Activated CD4-positive, alpha-beta T cell treated with anti-CD3 and anti-CD28 coated beads for 4 hours (primary cell): ENCODE measurements around the gene CCNYL1.
"Not testable (repeated sequence)": the region's sequence is repeated elsewhere in the genome, so short reads cannot be mapped to it uniquely, and the experiment has no call there.

ENCODE experiments used
- DNase-seq, 2 donors: peaks; one replicate each; pipeline ENCODE4 v3.0.0-alpha.2; 2020

Gene CCNYL1

DNA sequence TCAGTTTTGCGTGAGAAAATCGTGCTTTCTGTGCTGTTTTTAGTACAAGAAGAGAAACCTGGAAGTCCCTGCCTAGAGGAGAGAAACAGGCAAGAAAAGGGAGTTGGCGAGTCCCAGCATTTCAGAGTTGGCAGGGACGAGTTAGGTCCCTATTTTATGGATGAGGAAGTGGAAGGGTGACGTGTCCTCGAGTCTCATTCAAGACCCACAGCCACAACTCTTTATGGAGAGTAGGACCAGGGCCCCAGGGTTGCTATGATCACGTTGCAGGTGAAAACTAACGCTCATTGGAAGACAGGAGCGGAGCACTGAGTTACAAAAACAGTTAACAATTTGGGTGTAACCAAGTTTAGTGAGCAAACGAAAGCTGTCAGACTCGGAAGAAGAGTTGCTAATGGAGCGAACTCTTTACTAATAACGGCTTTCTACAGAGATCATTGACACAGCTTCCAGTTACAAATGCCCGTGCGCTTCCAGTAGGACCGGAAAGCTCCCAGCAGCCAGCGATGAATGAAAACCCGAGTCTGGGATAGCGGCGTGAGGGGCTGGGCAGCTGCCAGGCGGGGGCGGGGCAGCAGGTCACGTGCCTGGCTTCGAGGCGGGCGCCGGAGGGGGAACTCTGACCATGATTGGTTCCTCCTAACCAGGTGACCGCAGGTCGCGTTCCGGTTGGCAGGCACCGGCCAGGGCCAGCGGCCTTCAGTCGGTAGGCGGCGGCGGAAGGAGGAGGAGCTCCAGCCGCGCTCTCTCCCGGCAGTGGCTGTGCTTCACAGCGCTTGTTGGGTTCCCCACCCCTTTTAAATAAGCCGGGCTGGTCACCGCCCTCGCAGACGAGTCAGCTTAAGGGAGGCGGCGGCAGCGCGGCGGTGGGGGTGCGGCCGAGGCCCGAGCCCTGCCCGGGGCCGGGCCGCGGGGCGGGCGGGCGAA is at the start of gene CCNYL1:
TSS of gene CCNYL1 (plus strand) at position 827 of the 927 bp plus-strand sequence. CDS start 257 bp downstream, outside the sequence.
- DNase-seq: peak; percentile 95 to 98

DNA sequence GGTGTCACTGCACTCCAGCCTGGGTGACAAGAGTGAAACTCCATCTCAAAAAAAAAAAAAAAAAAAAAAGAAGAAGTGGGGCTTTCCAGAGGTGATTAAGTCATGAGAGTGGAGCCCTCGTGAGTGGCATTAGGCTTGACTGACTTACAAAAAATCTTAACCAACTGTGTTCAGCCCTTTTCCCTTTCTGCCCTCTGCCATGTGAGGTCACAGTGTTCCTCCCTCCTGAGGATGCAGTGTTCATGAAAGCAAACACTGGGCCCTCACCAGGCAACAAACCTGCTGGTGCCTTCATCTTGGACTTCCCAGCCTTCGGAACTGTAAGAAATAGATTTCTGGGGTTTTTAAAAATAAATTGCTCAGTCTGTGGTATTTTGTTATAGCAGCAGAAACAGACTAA is 49.2 kb upstream of the CCNYL1 start:
- DNase-seq: no peak

DNA sequence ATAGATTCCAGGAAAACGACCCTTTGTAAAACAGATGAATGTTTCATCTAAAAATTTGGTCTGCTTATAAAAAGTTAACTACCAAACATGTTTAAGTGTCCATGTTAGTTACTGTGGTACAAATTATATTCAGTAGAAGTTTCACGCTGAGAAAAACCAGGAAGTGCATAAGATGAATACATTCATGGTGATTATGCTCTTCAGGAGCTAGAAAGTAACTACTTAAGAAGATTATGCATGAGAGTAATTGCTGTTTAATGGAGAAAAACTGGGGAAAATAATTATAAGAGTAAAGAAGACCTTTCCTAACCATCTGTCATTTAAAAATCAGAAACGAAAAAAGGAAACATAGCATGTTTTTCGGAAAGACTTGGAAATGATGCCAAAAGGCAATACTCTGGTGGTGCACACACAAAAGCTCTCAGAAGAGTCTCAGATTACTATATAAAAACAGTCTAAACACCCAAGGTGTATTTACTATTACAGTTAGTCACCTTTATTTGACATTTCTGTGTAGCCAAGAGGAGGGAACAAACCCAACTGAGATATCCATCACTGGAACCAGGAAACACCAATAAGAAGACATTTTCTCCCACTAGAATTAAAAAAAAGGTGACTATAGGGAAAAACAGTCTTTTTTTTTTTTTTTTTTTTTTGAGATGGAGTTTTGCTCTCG is 47.4 kb upstream of the CCNYL1 start:
- no peak for DNase-seq

DNA sequence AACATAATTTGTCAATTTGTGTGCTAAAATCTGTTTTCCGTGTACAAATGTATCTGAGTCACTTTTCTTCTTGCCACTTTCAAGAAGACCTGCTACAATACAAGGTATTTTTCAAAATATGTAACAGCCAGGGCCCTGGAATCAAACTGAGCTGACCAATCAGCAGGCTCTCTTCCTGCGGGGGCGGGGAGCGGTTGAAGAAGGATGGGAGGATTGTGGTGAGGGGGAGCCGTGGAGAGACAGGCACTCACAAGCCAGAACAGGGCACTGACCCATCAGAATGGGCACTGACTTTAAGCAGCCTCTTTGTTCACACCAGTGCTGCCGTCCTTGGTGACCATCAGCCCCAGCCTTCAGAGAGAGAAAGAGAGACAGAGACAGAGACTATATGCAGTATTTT is 40.6 kb upstream of the CCNYL1 start:
- DNase-seq: no peak

DNA sequence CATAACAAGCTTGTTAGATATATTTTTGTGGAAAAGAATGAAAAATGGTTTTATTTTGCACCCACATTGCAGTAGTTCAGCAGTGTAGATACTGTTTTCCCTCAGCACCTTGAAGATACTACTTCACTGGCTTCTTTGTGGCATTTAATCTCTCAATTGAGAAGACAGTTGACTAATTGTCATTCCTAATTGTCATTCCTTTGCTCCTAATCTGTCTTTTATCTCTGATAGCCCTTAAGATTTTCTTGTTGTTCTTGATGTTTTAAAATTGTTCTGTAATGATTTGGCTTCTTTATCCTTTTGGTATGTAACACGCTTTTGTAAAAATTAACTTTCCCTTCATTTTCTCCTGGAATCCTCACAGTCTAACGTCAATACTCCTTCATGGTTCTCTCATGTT is 38.0 kb upstream of the CCNYL1 start:
- no peak for DNase-seq

DNA sequence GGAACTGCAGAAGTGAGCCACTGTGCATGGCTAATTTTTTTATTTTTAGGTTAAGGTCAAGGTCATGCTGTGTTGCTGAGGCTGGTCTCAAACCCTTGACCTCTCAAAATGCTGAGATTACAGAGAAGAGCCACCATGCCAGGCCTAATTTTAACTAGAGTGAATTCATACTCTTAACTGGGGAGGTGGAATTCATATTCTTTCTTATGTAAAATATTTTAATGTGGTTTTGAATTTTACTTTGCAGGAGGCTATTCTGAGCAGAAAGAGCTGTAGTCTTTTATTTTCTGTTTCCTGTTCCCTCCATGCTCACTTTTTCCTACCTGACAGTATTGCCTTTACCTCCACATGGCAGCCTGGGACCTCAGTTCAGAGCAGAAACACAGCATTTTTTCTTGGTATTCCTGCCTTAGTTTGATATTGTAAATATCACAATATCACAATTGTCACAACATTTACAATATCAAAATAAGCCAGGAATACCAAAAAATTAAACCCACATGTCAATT is 37.1 kb upstream of the CCNYL1 start:
- no peak for DNase-seq

DNA sequence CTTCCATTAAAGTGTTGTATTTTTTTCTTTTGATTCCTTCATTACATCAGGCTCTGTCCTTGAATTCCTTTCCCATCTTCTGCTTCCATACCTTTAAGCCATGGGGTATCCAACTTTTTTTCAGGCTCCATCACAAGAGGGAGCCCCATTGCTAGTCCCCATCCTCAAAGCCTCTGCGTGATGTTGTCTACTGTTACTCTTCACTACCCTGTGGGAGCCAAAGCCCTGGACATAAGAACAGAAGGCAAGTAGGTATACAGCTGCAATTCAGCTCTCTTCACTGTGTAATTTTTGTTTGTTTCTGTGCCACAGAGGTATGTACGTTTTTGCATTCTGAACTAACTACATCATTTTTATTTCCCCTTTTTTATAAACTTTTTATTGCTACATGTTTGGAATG is 36.6 kb upstream of the CCNYL1 start:
- no peak for DNase-seq

DNA sequence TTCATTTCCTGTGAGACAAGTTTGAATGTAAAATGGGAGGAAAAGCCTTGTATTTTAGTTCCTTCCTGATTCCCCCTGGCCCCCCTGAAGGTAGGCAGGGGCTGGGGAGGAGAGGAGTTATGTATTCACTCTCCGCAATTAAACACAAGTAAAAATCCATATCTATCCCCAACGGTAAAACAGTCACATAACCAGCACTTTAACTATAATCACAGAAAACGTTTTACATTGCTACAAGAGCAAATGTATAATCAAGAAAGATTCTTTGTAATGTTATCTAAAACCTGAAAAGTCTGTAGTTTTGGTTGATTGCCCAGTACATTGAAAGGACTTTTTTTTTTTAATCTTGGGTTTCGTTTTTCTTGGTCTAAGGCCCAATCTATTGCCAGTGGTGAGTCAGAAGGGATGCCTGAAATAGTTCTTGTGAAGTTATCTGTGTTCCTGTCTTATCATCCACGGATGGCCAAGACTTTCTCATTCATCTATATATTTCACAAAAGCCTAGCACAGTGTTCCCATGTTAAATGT is 34.5 kb upstream of the CCNYL1 start:
- no peak for DNase-seq

DNA sequence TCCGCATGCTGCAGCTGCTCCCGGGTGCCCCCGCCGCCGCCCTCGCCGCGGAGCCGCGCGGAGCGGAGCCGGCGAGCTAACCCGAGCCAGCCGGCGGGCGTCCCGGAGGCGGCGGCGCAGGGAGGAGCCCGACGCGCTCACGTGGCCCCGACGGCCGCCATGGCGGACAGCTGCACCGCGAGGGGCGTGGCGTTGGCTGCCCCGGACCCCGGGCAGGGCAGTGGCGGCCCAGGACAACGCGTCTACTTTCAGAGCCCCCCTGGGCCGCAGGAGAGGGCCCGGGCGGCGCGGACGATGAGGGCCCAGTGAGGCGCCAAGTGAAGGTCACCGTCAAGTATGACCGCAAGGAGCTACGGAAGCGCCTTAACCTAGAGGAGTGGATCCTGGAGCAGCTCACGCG is 30.0 kb upstream of the CCNYL1 start:
- DNase-seq: no peak

DNA sequence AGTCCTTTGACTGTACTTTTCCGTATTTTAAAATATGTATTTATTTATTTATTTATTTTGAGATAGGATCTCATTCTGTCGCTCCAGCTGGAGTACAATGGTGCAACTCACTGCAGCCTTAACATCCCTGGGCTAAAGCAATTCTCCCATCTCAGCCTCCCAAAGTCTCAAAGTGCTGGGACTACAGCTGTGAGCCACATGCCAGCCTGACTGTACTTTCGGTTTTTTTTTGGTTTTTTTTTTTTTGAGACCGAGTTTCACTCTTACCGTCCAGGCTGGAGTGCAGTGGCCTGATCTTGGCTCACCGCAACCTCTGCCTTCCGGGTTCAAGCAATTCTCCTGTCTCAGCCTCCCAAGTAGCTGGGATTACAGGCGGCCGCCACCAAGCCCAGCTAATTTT is 28.9 kb upstream of the CCNYL1 start:
- no peak for DNase-seq

DNA sequence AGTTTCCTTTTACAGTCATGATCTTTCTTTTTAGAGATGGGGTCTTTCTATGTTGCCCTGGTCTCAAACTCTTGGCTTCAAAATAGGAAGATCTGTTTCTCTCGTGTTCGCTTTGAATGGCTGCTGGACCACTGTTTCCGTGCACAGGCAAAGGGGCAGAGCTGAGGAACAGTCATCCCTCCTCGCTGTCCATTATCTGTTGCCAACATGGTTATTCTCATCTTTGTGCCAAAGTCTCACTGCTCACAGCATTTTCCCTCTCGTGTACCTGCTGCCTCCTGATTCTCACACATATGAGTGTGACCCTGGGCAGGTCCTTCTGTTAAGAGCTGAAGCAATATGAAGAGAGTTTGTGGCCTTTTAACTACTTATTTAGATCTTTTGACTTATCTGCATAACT is 28.0 kb upstream of the CCNYL1 start:
- DNase-seq: no peak

DNA sequence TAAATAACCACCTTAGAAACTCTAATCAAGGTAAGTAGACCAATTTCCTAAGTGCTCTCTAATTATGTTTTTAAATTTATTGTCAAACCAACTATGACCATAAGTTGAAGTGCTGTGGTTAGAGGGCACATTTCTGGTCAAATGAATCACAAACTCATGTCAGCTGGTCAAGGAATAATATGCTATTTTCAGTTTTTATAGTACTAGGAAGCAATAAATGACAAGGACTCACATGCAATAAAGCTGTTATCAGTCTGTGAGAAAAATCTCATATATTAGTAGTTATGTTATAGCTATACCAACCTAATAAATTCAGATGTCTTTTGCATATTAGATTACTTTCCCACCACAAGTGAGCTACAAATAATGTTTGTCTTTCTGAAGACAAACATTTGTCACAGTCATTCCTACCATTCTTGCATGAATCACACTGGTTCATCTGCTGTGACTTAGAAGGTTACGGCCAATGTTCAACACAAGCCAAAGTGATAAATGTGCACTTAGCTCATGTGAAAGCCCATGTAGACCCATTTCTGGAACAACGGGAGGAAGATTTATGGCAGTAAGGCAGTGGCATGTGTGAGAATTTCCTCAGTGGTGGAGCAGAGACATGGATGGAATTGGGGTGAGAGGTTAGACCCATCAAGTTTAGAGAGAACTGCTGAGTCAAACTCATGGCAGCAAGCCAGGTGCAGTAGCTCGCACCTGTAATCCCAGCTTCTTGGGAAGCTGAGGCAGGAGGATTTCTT is 27.4 kb upstream of the CCNYL1 start:
- DNase-seq: no peak

DNA sequence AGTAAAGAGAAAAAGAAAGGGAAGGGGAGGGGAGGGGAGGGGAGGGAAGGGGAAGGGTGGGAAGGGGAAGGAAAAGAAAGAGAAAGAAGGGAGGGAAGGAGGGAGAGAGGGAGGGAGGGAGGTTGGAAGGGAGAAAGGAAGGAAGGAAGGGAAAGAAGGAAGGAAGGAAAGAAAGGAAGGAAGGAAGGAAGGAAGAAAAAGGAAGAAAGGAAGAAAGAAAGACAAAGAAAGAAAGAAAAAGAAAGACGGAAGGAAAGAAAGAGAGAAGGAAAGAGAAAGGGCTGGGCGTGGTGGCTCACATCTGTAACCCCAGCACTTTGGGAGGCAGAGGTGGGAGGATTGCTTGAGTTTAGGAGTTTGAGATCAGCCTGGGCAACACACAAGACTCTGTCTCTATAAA is 24.6 kb upstream of the CCNYL1 start:
- no peak for DNase-seq

DNA sequence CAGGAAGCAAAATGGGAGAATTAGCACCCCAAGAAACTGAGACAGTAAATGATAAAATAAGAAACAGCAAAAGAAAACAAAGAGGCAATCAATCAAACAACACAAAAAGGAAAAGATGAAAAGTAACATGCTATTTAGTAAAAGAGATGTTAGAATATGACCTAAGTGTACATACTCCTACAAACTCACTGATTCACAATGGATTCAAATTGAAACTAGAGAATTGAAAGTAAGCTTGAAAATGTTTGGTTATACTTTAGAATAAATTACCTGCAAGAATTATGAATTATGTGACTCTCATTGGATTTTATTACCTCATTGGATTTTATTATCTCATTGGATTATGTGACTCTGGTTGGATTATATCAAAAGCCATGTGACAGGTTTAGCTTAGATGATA is 22.8 kb upstream of the CCNYL1 start:
- no peak for DNase-seq

DNA sequence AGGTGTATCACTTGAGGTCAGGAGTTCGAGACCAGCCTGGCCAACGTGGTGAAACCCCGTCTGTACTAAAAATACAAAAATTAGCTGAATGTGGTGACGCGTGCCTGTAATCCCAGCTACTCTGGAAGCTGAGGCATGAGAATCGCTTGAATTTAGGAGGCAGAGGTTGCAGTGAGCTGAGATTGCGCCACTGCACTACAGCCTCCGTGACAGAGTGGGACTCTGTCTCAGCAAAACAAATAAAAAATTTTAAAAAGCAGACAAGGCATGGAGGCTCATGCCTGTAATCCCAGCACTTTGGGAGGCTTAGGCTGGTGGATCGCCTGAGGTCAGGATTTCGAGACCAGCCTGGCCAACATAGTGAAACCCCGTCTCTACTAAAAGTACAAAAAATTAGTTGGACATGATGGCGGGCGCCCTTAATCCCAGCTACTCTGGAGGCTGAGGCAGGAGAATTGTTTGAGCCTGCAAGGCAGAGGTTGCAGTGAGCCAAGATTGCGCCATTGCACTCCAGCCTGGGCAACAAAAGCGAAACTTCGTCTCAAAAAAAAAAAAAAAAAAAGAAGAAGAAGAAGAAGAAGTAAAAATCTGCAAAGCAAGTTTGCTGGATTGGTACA is 20.5 kb upstream of the CCNYL1 start:
- DNase-seq: not testable (repeated sequence)

DNA sequence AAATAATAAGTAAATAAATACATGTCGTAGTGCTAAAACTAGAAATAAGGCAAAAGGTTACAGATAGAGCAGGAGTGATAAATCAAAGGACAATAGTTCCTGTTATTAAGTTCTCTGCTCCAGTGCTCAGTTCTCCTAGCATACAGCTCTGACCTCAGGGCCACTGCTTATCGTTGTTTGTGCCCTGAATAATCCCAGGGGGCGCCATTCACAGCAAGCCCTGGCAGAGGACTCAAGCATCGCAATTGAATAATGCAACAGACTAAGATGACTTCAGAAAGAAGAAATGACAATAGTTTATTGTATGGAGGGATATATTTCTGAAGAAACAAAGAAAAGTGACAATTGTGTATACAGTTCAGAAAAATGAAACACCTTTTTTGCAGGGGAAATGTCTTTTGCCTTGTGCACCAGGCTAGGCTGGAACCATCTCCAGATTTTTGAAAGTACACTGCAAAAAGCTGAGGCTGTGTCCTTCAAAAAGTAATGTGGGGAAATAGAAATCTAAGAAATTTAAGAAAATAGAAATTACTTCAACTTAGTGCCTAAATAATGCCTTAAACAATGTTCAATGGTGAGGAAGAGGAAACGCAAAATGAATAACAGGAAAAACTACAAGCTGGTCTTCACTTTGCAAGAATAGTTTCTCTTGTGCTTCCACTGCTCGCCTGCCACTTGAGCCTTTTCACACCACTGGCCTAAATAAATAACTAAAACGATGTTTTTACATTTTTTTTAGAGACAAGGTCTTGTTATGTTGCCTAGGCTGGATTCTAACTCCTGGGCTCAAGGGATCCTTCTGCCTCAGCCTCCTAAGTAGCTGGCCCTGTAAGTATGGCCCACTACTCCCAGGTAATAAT is 19.0 kb upstream of the CCNYL1 start:
- DNase-seq: peak; percentile 50 to 58

DNA sequence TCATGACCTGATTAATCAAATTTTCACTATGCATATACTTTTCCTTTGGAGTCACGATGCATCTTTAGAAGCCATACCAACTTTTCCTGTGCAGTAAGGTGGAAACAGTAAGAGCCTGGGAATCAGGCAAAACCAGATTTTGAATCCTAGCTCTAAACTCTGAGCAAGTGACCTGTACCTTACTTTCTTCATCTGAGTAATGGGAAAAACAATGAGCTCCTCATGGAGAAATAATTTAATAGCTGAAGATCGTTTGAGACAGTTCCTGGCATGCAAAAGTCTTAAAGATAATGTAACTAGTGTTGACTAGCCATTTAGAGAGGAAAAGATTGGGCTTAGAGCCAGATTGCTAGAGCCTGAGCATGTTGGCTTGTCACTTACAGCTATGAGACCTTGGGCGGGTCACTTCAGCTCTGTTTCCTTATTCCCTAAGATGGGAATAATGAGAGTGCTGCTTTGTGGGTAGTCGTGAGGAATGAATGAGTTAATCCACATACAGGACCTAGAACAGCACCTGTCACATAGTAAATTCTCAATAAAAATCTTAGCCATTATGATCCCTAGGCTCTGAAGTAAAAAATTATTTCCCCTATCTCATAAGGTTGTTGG is 17.7 kb upstream of the CCNYL1 start:
- no peak for DNase-seq

DNA sequence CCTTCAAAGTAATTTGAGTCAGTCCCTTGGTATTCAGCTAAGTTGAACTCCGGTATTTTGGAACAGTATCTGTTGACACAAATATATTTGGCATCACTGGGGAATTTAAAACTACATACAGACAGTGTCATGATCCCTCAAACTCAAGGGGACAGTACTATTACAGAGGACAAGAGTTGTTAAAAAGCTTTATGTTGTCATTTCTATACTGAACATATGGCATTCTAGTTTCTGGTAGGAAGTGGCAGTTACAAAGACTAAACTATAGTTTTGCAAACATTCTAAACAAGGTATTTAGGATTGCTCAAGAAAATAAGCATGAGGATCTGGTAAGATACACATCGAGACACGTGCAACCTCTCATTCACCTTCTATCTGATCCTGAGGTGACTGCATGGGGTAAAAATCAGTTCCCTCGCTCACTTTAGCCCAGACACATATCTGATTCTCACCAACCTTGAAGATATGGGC is 16.6 kb upstream of the CCNYL1 start:
- no peak for DNase-seq

DNA sequence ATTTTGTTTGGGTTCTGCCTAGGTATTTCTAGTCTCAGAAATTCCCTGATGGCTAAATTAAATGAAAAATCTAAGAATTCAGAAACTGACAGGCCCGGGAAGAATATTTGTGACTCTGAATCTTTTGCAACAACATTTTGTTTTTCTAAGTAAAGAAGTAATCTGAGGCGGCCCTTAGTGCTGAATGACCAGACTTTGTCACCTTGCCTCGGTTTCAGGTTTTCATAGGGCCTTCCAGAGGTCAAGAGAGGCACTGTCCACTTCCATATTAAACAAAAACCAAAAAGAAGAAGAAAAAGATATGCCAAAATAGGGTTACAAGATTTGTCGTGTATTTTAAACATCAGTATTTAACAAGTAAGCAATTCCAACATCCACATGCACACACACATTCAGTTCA is 16.1 kb upstream of the CCNYL1 start:
- no peak for DNase-seq

DNA sequence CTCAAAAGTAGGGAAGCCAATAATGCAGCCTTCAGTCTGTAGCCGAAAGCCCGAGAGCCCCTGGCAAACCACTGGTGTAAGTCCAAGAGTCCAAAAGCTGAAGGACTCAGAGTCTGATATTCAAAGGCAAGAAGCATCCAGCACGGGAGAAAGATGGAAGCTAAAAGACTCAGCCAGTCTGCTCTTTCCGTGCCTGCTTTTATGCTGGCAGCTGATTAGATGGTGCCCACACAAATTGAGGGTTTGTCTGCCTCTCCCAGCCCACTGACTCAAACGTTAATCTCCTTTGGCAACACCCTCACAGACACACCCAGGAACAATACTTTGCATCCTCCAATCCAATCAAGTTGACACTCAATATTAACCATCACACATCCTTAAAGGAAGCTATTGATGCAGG is 14.5 kb upstream of the CCNYL1 start:
- DNase-seq: not testable (repeated sequence)

DNA sequence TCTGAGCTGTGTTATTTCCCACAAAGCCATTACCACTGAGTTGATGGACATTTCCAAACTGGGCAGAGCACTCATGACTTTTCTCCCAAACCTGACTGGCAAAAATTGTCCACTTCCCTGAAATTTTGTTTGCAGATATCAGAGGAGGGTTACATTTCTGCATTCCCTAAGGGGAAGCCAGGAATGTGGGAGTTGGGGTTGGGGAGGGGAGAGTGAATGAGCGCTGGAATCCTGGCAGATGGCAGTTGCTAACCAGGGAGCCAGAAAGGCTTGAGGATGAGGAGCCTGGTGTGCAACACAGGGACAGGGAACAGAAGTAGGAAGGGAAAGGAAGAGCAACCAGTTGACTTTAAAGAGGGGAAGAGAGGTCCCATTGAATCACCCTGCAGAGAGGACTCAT is 14.0 kb upstream of the CCNYL1 start:
- DNase-seq: no peak
